ENCODE data around the gene DGKB. TPM values are rescaled to one million over a fixed set of nuclear protein-coding genes. Genes with fewer than 3 reads are reported as not detected.

DGKB gene
- total and polyA plus RNA-seq, 9 donors = under 0.01 to 1.3 (median 0.28) TPM; not detected in 2

- H3K4me1 ChIP-seq (ENCODE audit: insufficient read depth) = no peaks in the 10 kb centered on the region
- TF ChIP-seq EP300 (IDR thresholded peaks at IDR 0.05) (no peak), CTCF (IDR thresholded peaks at IDR 0.05) (no peak), POLR2A (IDR thresholded peaks at IDR 0.05) (no peak)
Observed at GRCh38 chr7:14321947-14322346, 580.6 kb downstream of the DGKB start.

GRCh38 chr7:14309432-14309831, 593.1 kb downstream of the DGKB start:
- H3K9me3 ChIP-seq = no peaks in the 10 kb centered on the region
- H3K27me3 ChIP-seq = no peaks in the 10 kb centered on the region
- H3K4me3 ChIP-seq = no peak overlapping the region
- TF ChIP-seq EP300 (IDR thresholded peaks at IDR 0.05) (no peak), POLR2A (IDR thresholded peaks at IDR 0.05) (no peak), CTCF (IDR thresholded peaks at IDR 0.05) (no peak)
- H3K27ac ChIP-seq = no peak overlapping the region
- H3K4me1 ChIP-seq (ENCODE audit: insufficient read depth) = no peaks in the 10 kb centered on the region
- DNase-seq = no peak
- intact Hi-C loops (cut with DNase I) = no loop called here
- H3K36me3 ChIP-seq = no peaks in the 10 kb centered on the region

More at GRCh38 chr7:14321947-14322346, 580.6 kb downstream of the DGKB start:
- intact Hi-C loops (cut with DNase I) = no loop called here
- no peak overlapping the region for H3K27ac ChIP-seq
- H3K27me3 ChIP-seq = no peaks in the 10 kb centered on the region
- no peaks in the 10 kb centered on the region for H3K36me3 ChIP-seq
- DNase-seq = no peak
- 54 to 68% (median 58%) methylated on average over 2 of the region's 2 CpGs for WGBS, 3 donors
- no peaks in the 10 kb centered on the region for H3K9me3 ChIP-seq
- H3K4me3 ChIP-seq = no peak overlapping the region

GRCh38 chr7:14305233-14305866, 597.2 kb downstream of the DGKB start:
- H3K27me3 ChIP-seq = no peaks in the 10 kb centered on the region
- no peaks in the 10 kb centered on the region for H3K9me3 ChIP-seq
- no peaks in the 10 kb centered on the region for H3K4me1 ChIP-seq (ENCODE audit: insufficient read depth)
- 61 to 73% (median 64%) methylated on average over 4 of the region's 4 CpGs for WGBS, 3 donors
- H3K27ac ChIP-seq = no peak overlapping the region
- no peaks in the 10 kb centered on the region for H3K36me3 ChIP-seq
- TF ChIP-seq EP300 (IDR thresholded peaks at IDR 0.05) (no peak), POLR2A (IDR thresholded peaks at IDR 0.05) (no peak)
- no peak for DNase-seq
- intact Hi-C loops (cut with DNase I) = no loop called here
- H3K4me3 ChIP-seq = no peak overlapping the region

GRCh38 chr7:14303536-14303935, 599.0 kb downstream of the DGKB start:
- intact Hi-C loops (cut with DNase I) = no loop called here
- DNase-seq = no peak
- TF ChIP-seq EP300 (IDR thresholded peaks at IDR 0.05) (no peak), POLR2A (IDR thresholded peaks at IDR 0.05) (no peak), CTCF (IDR thresholded peaks at IDR 0.05) (no peak)
- 86 to 91% (median 91%) methylated on average over 2 of the region's 2 CpGs for WGBS, 3 donors
- Histone ChIP-seq H3K27me3 (no peaks in the 10 kb centered on the region), H3K4me1 (ENCODE audit: insufficient read depth) (no peaks in the 10 kb centered on the region), H3K9me3 (no peaks in the 10 kb centered on the region), H3K36me3 (no peaks in the 10 kb centered on the region), H3K27ac (no peak overlapping the region), H3K4me3 (no peak overlapping the region)

- no peaks in the 10 kb centered on the region for H3K27me3 ChIP-seq
- intact Hi-C loops (cut with DNase I) = no loop called here
- no peak for DNase-seq
- no peaks in the 10 kb centered on the region for H3K4me1 ChIP-seq (ENCODE audit: insufficient read depth)
- 75 to 83% (median 75%) methylated on average over 1 of the region's 1 CpG for WGBS, 3 donors
- no peaks in the 10 kb centered on the region for H3K9me3 ChIP-seq
- H3K27ac ChIP-seq = no peak overlapping the region
- no peak for TF ChIP-seq EP300 (IDR thresholded peaks at IDR 0.05)
- no peak for TF ChIP-seq POLR2A (IDR thresholded peaks at IDR 0.05)
- H3K36me3 ChIP-seq = no peaks in the 10 kb centered on the region
- no peak overlapping the region for H3K4me3 ChIP-seq
Observed at GRCh38 chr7:14294637-14295036, 607.9 kb downstream of the DGKB start.

Data from ovary (tissue), 9 donors.